Lung (tissue), 12 donors: ENCODE measurements around the gene CLASP1. TPM values are rescaled to one million over a fixed set of nuclear protein-coding genes. Genes with fewer than 3 reads are reported as not detected.
"Not testable (repeated sequence)": the region's sequence is repeated elsewhere in the genome, so short reads cannot be mapped to it uniquely, and the experiment has no call there.

Experiments
- ATAC-seq: fragments of 200-7000 bp; cut with Tn5 transposase; one replicate; pipeline ENCODE4 v1.9.1; 2020; ENCODE audit warnings: moderate number of reproducible peaks; ENCODE audit not compliant: insufficient read depth, low FRiP score
- DNase-seq, 3 donors: peaks; one replicate each; pipeline ENCODE4 v3.0.0-alpha.2; 2013 to 2017
- H3K27ac ChIP-seq, 2 donors: one replicate each; pipeline ENCODE4 v1.5.1; 2013; ENCODE audit warnings: mild to moderate bottlenecking in 2 of 2, moderate library complexity in 2 of 2, control low read depth in 1 of 2, inconsistent platforms in 1 of 2, low read depth in 1 of 2, low read length in 1 of 2
- H3K27me3 ChIP-seq, 3 donors: one replicate each; pipeline ENCODE4 v1.5.1; 2013; ENCODE audit warnings: low read length in 2 of 3; ENCODE audit not compliant: control insufficient read depth in 3 of 3, insufficient read depth in 3 of 3
- H3K36me3 ChIP-seq, 4 donors: one replicate each; pipeline ENCODE4 v1.5.1; 2013; ENCODE audit warnings: low read length in 4 of 4, mild to moderate bottlenecking in 1 of 4, moderate library complexity in 1 of 4; ENCODE audit not compliant: control insufficient read depth in 4 of 4, insufficient read depth in 4 of 4
- H3K4me1 ChIP-seq, 5 donors: one replicate each; pipeline ENCODE4 v1.5.1; 2013; ENCODE audit warnings: low read length in 5 of 5, mild to moderate bottlenecking in 2 of 5, moderate library complexity in 1 of 5; ENCODE audit not compliant: control insufficient read depth in 5 of 5, insufficient read depth in 5 of 5
- H3K4me3 ChIP-seq: one replicate; pipeline ENCODE4 v1.5.1; 2013; ENCODE audit warnings: mild to moderate bottlenecking, control low read depth, moderate library complexity
- H3K9ac ChIP-seq, 2 donors: one replicate each; pipeline ENCODE4 v1.5.1; 2013; ENCODE audit warnings: low read length in 2 of 2, control low read depth in 1 of 2; ENCODE audit not compliant: insufficient read depth in 1 of 2
- H3K9me3 ChIP-seq, 4 donors: one replicate each; pipeline ENCODE4 v1.5.1; 2013; ENCODE audit warnings: low read length in 3 of 4, mild to moderate bottlenecking in 1 of 4, moderate library complexity in 1 of 4; ENCODE audit not compliant: control insufficient read depth in 4 of 4, insufficient read depth in 3 of 4
- CTCF ChIP-seq: IDR thresholded peaks from 2 replicates; pipeline ENCODE4 v1.5.1; 2012; ENCODE audit warnings: mild to moderate bottlenecking; ENCODE audit errors: control extremely low read depth, extremely low read depth
- WGBS, 2 donors: extraction: QIAGEN DNeasy Blood & Tissue Kit; methylation state at CpG; one replicate each; pipeline ENCODE4 v1.1.7; 2013; 5-methylcytosine and 5-hydroxymethylcytosine counted together
- polyA plus RNA-seq, 2 donors: library from polyadenylated mRNA; stranded (reverse); fragments of 200-250 nt; gene quantifications; one replicate each; pipeline ENCODE4 v1.2.1, GENCODE V29; 2013
- total RNA-seq, 2 donors: library from RNA; depleted of rRNA in 1 of 2; stranded (reverse); fragments of >200 nt in 1 of 2; gene quantifications; one replicate each; pipeline ENCODE4 v1.2.1, GENCODE V29; 2014 to 2021
- donor health status: control.
- donor health status: control.
- donor health status: Bipolar disorder and iron deficiency.
- donor health status: healthy.
- donor health status: DM: yes; HTN: yes; CAD: no.

The CLASP1 gene
- total and polyA plus RNA-seq, 4 donors, result 7.4 to 128 (median 30.6) TPM

GRCh38 chr2:121450301-121450700 lies 199.0 kb downstream of the CLASP1 start:
- Histone ChIP-seq H3K27me3 (no peaks in the 10 kb centered on the region), H3K9ac (no peak overlapping the region), H3K27ac (no peak overlapping the region), H3K4me3 (no peak overlapping the region), H3K36me3 (peaks cover 32 to 47% (median 40%) of the 10 kb centered on the region in 4 donors), H3K4me1 (peaks cover 0 to 12% (median 0%) of the 10 kb centered on the region in 5 donors), H3K9me3 (no peaks in the 10 kb centered on the region)
- WGBS, 2 donors, result 92% methylated on average over 4 of the region's 4 CpGs
- no peak for ATAC-seq
- no peak for DNase-seq
- TF ChIP-seq CTCF, result no peak

- Histone ChIP-seq H3K9me3 (no peaks in the 10 kb centered on the region), H3K9ac (no peak overlapping the region), H3K27ac (no peak overlapping the region), H3K36me3 (peaks cover 33 to 45% (median 39%) of the 10 kb centered on the region in 4 donors), H3K4me3 (no peak overlapping the region), H3K4me1 (peaks cover 0 to 7% (median 0%) of the 10 kb centered on the region in 5 donors), H3K27me3 (no peaks in the 10 kb centered on the region)
- WGBS, 2 donors, result 91 to 94% methylated on average over 8 of the region's 8 CpGs
- TF ChIP-seq CTCF, result no peak
- DNase-seq (no peak), ATAC-seq (no peak)
These were observed 202.5 kb downstream of the CLASP1 start for GRCh38 chr2:121446647-121447241.

GRCh38 chr2:121442889-121443288 lies 206.4 kb downstream of the CLASP1 start:
- no peak overlapping the region for H3K4me3 ChIP-seq
- H3K27ac ChIP-seq, result no peak overlapping the region
- H3K9ac ChIP-seq, result no peak overlapping the region
- H3K36me3 ChIP-seq, result peaks cover 22 to 39% (median 27%) of the 10 kb centered on the region in 4 donors
- H3K27me3 ChIP-seq, result no peaks in the 10 kb centered on the region
- whole genome bisulfite sequencing, 2 donors, result 78 to 95% methylated on average over 3 of the region's 3 CpGs
- ATAC-seq, result no peak
- no peak for TF ChIP-seq CTCF
- H3K9me3 ChIP-seq, result no peaks in the 10 kb centered on the region
- DNase-seq, result no peak
- H3K4me1 ChIP-seq, result no peaks in the 10 kb centered on the region

GRCh38 chr2:121438290-121438689 lies 211.0 kb downstream of the CLASP1 start:
- not testable (repeated sequence) for H3K4me3 ChIP-seq, H3K9me3 ChIP-seq, H3K27me3 ChIP-seq, H3K4me1 ChIP-seq, H3K27ac ChIP-seq, DNase-seq, ATAC-seq, H3K9ac ChIP-seq, H3K36me3 ChIP-seq
- WGBS, 2 donors, result 75 to 92% methylated on average over 1 of the region's 1 CpG
